NCI-H345 treated with DMSO at 0.1 percent for 48 hours (cell line): ENCODE measurements around the gene METTL18.

Source experiments
- DNase-seq: peaks from one replicate; lab custom pipeline; 2025; ENCODE audit not compliant: unreplicated experiment; lab: John Stamatoyannopoulos, UW

METTL18 gene

GRCh38 chr1:169786974-169787373 lies 7.7 kb downstream of the METTL18 start:
- DNase-seq: no peak

DNA sequence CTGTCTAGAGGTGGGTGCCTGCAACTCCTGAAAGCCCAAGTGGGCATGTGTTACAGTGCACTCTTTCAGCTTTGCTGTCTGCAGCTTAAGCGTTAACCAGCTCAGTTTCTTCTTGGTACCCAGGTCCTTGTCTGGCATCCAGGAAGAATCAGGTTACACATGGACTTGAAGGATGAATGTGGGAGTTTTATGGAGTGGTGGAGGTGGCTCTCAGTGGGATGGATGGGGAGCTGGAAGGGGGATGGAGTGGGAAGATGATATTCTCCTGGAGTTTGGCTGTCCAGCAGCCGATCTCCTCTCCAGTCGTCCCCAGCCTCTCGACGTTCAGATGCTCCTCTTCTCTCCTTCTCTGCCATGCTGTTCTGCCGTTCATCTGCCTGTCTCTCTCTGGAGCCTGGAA lies 9.4 kb downstream of the METTL18 start:
- DNase-seq: no peak

DNA sequence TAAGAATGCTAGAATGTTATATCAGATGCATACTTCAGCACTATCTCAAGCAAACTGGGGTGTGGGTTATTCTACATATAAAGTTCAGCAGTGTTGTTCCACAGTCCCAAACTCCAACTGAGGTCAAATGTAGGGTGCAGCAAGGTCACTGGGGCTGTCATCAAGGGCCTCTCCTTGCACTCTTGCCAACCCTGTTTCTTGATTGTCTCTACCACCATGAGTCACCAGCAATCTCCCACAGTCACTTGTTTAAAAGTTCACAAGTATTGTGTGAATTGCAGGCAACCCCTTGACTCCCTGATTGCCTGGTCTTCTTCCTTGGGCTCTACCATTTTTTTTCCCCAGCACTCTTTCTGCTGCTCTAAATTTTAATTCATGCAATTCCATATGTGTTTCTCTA lies 10.6 kb downstream of the METTL18 start:
- no peak for DNase-seq

GRCh38 chr1:169782596-169782995 lies 12.1 kb downstream of the METTL18 start:
- DNase-seq: no peak

GRCh38 chr1:169779970-169780369 lies 14.7 kb downstream of the METTL18 start:
- DNase-seq: no peak

GRCh38 chr1:169779150-169779549 lies 15.6 kb downstream of the METTL18 start:
- DNase-seq: no peak

DNA sequence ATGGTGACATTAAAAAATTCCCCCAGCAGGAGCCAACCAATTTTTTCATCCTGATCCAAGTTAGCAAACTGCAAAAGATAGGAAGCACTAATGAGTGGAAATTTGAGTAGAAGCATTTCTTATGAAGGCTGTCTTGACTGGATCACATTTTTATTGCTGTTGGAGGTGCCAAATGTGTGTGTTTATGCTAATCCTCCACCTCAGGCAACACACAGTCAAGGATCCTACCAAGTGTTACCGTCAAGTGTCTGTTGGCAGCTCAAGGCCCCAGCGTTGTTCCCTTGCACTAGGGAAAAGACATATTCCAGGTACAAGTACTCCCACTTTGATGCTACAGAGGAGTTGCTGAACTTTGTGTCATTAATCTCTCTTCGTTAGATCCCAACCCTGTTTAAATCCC lies 18.3 kb downstream of the METTL18 start:
- DNase-seq: no peak

GRCh38 chr1:169768161-169768560 lies 26.5 kb downstream of the METTL18 start:
- DNase-seq: no peak

DNA sequence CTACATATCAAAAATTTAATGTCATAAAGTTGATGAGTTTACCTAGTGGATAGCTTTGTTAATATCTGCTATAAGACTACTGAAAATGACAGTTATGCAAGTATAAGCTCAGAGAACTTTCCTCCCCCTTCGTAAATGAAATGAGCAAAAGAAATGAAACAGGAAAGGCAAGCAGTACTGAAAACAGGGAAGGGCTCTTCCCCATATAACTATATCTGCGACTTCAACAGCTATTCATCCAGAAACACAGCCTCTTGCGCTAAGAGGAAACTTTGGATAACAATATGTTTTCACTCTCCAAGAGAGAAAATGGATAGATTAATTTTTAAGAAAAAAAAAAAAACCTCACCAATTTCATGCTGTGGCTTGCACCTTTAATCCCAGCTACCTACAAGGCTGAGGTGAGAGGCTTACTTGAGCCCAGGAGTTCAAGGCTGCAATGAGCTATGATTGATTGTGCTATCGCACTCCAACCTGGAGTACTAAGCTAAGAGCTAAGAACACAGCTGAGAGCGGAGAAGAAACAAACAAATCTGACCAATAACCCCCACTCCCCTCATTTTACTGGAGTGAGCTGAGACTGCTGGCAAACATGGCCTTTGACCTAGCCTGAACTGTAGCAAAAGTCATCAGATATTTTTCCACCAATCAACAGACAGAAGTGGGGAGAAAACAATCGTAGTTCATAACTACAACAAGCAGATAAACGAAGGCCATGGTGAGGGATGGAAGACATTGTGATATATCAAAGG lies 29.0 kb downstream of the METTL18 start:
- no peak for DNase-seq

- DNase-seq: no peak
These were observed 29.8 kb downstream of the METTL18 start for GRCh38 chr1:169764919-169765318.

DNA sequence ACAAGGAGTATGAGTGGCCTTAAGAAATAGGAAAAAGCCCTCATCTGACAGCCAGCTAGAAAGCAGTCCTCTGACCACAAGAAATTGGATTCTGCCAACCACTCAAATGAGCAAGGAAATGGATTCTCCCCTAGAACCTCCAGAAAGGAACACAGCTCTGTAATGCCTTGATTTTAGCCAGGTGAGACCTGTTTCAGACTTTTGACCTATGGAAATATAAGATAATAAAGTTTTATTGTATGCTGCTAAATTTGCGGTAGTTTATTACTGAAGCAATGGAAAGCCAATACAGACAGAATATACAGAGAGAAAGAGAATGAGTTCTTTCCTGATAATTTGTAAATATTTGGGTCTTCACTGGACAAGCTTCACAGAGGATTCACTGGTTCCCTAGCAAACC lies 32.0 kb downstream of the METTL18 start:
- DNase-seq: no peak

DNA sequence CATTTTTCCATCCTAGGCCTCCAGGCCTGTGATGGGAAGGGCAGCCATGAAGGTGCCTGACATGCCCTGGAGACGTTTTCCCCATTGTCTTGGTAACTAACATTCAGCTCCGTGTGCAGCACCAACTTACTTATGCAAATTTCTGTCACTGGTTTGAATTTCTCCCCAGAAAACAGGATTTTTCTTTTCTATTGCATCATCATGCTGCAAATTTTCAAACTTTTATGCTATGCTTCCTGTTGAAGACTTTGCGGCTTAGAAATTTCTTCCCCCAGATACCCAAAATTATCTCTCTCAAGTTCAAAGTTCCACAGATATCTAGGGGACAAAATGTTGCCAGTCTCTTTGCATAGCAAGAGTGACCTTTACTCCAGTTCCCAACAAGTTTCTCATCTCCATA lies 35.7 kb downstream of the METTL18 start:
- no peak for DNase-seq

GRCh38 chr1:169753549-169753948 lies 41.2 kb downstream of the METTL18 start:
- DNase-seq: no peak

DNA sequence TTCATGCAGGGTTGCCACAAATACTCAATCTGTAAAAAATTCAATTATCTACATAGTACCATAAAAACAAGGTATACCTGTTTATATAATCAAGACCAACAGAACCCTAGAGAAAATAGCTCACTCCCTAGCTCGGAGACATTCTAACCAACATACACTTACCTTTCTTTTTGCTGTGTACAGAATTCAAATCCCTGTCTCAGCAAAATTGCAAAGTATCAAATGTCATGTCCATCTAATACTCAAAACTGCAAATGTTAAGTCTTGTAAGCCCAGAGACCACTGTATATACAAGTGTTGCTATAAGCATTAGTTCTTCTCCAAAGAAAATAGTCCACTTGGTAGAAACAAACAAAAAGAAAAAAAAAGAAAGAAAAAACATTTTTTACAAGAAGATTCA lies 44.7 kb downstream of the METTL18 start:
- DNase-seq: no peak

GRCh38 chr1:169746550-169746949 lies 48.2 kb downstream of the METTL18 start:
- DNase-seq: no peak

DNA sequence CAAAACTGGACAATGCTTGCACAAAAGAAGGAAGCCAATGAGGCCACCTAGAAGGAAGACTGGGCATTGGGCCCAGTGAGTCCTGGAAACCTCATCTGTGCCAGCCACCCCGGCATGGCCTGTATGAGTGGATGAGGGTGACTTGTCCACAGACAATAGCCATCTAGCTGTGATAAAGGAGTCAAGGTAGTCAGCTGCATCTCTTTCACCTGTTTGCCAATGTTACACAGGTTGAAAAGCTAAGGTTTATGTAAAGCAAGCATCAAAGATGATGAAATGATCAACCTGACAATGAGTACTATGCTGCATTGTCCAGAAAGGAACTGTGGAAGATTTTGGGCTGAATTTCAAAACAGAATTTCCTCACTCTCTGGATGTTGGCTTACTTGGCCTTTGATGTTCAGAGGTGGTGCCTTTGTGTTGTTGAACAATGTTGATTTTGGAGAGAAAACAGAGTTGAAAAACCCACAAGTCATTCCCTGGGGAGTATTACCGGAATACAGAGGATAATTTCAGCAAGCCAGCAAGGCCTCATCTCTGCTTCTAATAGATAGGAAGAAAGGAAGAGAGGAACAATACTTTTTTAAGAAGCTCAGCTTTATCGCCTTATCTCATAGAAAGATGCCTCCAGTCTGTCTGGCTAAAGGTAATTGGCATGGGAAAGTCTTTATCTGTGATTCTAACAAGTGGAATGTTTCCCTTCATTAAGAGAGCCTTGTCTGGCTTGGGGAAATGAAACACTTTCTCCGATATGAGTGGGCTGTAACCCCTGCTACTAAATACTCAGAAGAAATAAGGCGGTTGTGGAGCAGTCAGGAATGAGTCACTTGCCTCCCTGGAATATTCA lies 49.5 kb downstream of the METTL18 start:
- no peak for DNase-seq
